WTC11 (cell line): ENCODE measurements around the gene EP400. TPM values are rescaled to one million over a fixed set of nuclear protein-coding genes. Genes with fewer than 3 reads are reported as not detected.

Experiments
- ATAC-seq: fragments of 200-7000 bp; cut with Tn5 transposase; 2 replicates; pipeline ENCODE4 v1.10.0; 2021; ENCODE audit warnings: mild to moderate bottlenecking, moderate library complexity
- CTCF ChIA-PET: fragments of 300-600 bp; sonication (Branson Sonifier 250); formaldehyde crosslinking; loops from one replicate; lab custom pipeline; 2021; ENCODE audit warnings: antibody characterized with exemption; lab: Charles Lee
- POLR2A ChIA-PET: fragments of 350-600 bp; sonication (Branson Sonifier 250); formaldehyde crosslinking; loops from one replicate; lab custom pipeline; 2021; ENCODE audit warnings: antibody characterized with exemption; lab: Charles Lee
- DNase-seq: peaks from one replicate; pipeline ENCODE4 v3.0.0; 2021; ENCODE audit warnings: low spot score
- H3K27ac Mint-ChIP-seq: 2 replicates; pipeline ENCODE4 v1.8.0; 2021; ENCODE audit warnings: mixed read lengths
- H3K27me3 Mint-ChIP-seq: 2 replicates; pipeline ENCODE4 v1.8.0; 2021; ENCODE audit warnings: low read depth, mild to moderate bottlenecking, moderate library complexity, mixed read lengths
- H3K36me3 Mint-ChIP-seq: 2 replicates; pipeline ENCODE4 v1.8.0; 2021; ENCODE audit warnings: mixed read lengths
- H3K4me1 Mint-ChIP-seq: 2 replicates; pipeline ENCODE4 v1.8.0; 2022; ENCODE audit warnings: mixed read lengths
- H3K4me3 Mint-ChIP-seq: 2 replicates; pipeline ENCODE4 v1.8.0; 2021; ENCODE audit warnings: mild to moderate bottlenecking, moderate library complexity, mixed read lengths
- H3K9me3 Mint-ChIP-seq: 2 replicates; pipeline ENCODE4 v1.8.0; 2021; ENCODE audit warnings: mixed read lengths
- ATF1 ChIP-seq: sonication (generic); formaldehyde crosslinking; IDR thresholded peaks from 2 replicates; pipeline ENCODE4 v1.8.1; 2023; ENCODE audit warnings: mild to moderate bottlenecking, moderate library complexity, missing genetic modification reagents
- CREB1 ChIP-seq: sonication (generic); formaldehyde crosslinking; IDR thresholded peaks from 2 replicates; pipeline ENCODE4 v1.8.0; 2023; ENCODE audit warnings: mild to moderate bottlenecking, missing genetic modification reagents
- CTCF ChIP-seq: fragments of 200-600 bp; IDR thresholded peaks from 2 replicates; pipeline ENCODE4 v1.8.0; 2022; ENCODE audit warnings: antibody characterized with exemption
- ESRRA ChIP-seq: sonication (generic); formaldehyde crosslinking; IDR thresholded peaks from 2 replicates; pipeline ENCODE4 v1.8.1; 2022; ENCODE audit warnings: mild to moderate bottlenecking, missing genetic modification reagents, borderline replicate concordance
- FOXK1 ChIP-seq: sonication (generic); formaldehyde crosslinking; IDR thresholded peaks from 2 replicates; pipeline ENCODE4 v1.8.0; 2022; ENCODE audit warnings: mild to moderate bottlenecking, moderate library complexity, missing genetic modification reagents
- MXD4 ChIP-seq: fragments of 250-450 bp; sonication (Bioruptor Pico); IDR thresholded peaks from 2 replicates; pipeline ENCODE4 v1.8.0; 2021; ENCODE audit warnings: mild to moderate bottlenecking, moderate library complexity, borderline replicate concordance
- MYBL2 ChIP-seq: sonication (generic); formaldehyde crosslinking; IDR thresholded peaks from 2 replicates; pipeline ENCODE4 v1.8.1; 2023; ENCODE audit warnings: mild to moderate bottlenecking, moderate library complexity, missing genetic modification reagents
- NR1H2 ChIP-seq: sonication (generic); formaldehyde crosslinking; IDR thresholded peaks from 2 replicates; pipeline ENCODE4 v1.9.0; 2021; ENCODE audit warnings: mild to moderate bottlenecking, moderate library complexity, missing genetic modification reagents
- OVOL2 ChIP-seq: fragments of 250-450 bp; sonication (Bioruptor Pico); IDR thresholded peaks from 2 replicates; pipeline ENCODE4 v1.9.0; 2021; ENCODE audit warnings: mild to moderate bottlenecking, borderline replicate concordance
- PRRX2 ChIP-seq: fragments of 250-450 bp; sonication (Bioruptor Pico); IDR thresholded peaks from 2 replicates; pipeline ENCODE4 v1.8.0; 2021; ENCODE audit warnings: mild to moderate bottlenecking
- ZBTB21 ChIP-seq: sonication (generic); formaldehyde crosslinking; IDR thresholded peaks from 2 replicates; pipeline ENCODE4 v1.8.1; 2023; ENCODE audit warnings: mild to moderate bottlenecking, missing genetic modification reagents, borderline replicate concordance
- ZMAT4 ChIP-seq: fragments of 250-450 bp; sonication (Bioruptor Pico); IDR thresholded peaks from 2 replicates; pipeline ENCODE4 v1.9.0; 2021; ENCODE audit warnings: mild to moderate bottlenecking
- ZNF121 ChIP-seq: sonication (generic); formaldehyde crosslinking; IDR thresholded peaks from 2 replicates; pipeline ENCODE4 v1.8.0; 2023; ENCODE audit warnings: missing genetic modification reagents
- ZNF219 ChIP-seq: sonication (generic); formaldehyde crosslinking; IDR thresholded peaks from 2 replicates; pipeline ENCODE4 v1.8.0; 2023; ENCODE audit warnings: missing genetic modification reagents, mild to moderate bottlenecking, borderline replicate concordance
- ZNF281 ChIP-seq: sonication (generic); formaldehyde crosslinking; IDR thresholded peaks from 2 replicates; pipeline ENCODE4 v1.8.0; 2023; ENCODE audit warnings: mild to moderate bottlenecking, missing genetic modification reagents
- ZNF396 ChIP-seq: fragments of 250-450 bp; sonication (Bioruptor Pico); IDR thresholded peaks from 2 replicates; pipeline ENCODE4 v1.8.0; 2021; ENCODE audit warnings: mild to moderate bottlenecking, moderate library complexity, borderline replicate concordance
- ZNF416 ChIP-seq: fragments of 250-450 bp; sonication (Bioruptor Pico); IDR thresholded peaks from 2 replicates; pipeline ENCODE4 v1.9.0; 2021; ENCODE audit warnings: mild to moderate bottlenecking, inconsistent platforms
- ZNF425 ChIP-seq: fragments of 250-450 bp; sonication (Bioruptor Pico); conservative IDR thresholded peaks from 2 replicates; pipeline ENCODE4 v1.9.0; 2021; ENCODE audit warnings: mild to moderate bottlenecking
- total RNA-seq: library from RNA; stranded (reverse); gene quantifications from 3 replicates; pipeline ENCODE4 v1.2.3, GENCODE V29; 2021
- TF ChIP-seq, protein P1 (sequence below): sonication (generic); formaldehyde crosslinking; IDR thresholded peaks from 2 replicates; pipeline ENCODE4 v1.8.1; 2023; ENCODE audit warnings: mild to moderate bottlenecking, moderate library complexity, missing genetic modification reagents
- TF ChIP-seq, protein P2 (sequence below): fragments of 250-450 bp; sonication (Bioruptor Pico); IDR thresholded peaks from 2 replicates; pipeline ENCODE4 v1.8.0; 2021; ENCODE audit warnings: mild to moderate bottlenecking
- TF ChIP-seq, protein P3 (sequence below): sonication (generic); formaldehyde crosslinking; IDR thresholded peaks from 2 replicates; pipeline ENCODE4 v1.8.1; 2022; ENCODE audit warnings: low read depth, mild to moderate bottlenecking, moderate library complexity, missing genetic modification reagents, borderline replicate concordance
- TF ChIP-seq, protein P4 (sequence below): sonication (generic); formaldehyde crosslinking; IDR thresholded peaks from 2 replicates; pipeline ENCODE4 v1.8.1; 2023; ENCODE audit warnings: mild to moderate bottlenecking, missing genetic modification reagents, moderate library complexity

Gene EP400
- total RNA-seq, 1 experiment from 2014 or later = 75.8 TPM

GRCh38 chr12:132083614-132083940, 133.8 kb downstream of the EP400 start:
- ChIA-PET POLR2A (no interaction called here), CTCF (no interaction called here)
- Mint-ChIP-seq H3K27me3 (peaks cover 4% of the 10 kb centered on the region; the same call in 1 of the 2 replicates), H3K4me1 (peaks cover 18% of the 10 kb centered on the region), H3K9me3 (0 out of 2 replicates have a peak, but pooled peaks cover 3% of the 10 kb centered on the region), H3K27ac (peak overlapping the region; percentile 22; the same call in 1 of the 2 replicates), H3K4me3 (peak overlapping the region; percentile 74), H3K36me3 (peaks cover 16% of the 10 kb centered on the region)
- ATAC-seq (0 out of 2 replicates have a peak, but pooled peaks have one; percentile 2), DNase-seq (no peak)
- TF ChIP-seq, protein P1, sequence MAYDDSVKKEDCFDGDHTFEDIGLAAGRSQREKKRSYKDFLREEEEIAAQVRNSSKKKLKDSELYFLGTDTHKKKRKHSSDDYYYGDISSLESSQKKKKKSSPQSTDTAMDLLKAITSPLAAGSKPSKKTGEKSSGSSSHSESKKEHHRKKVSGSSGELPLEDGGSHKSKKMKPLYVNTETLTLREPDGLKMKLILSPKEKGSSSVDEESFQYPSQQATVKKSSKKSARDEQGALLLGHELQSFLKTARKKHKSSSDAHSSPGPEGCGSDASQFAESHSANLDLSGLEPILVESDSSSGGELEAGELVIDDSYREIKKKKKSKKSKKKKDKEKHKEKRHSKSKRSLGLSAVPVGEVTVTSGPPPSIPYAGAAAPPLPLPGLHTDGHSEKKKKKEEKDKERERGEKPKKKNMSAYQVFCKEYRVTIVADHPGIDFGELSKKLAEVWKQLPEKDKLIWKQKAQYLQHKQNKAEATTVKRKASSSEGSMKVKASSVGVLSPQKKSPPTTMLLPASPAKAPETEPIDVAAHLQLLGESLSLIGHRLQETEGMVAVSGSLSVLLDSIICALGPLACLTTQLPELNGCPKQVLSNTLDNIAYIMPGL (CRISPR knock-in tag) = no peak
- TF ChIP-seq, protein P2, sequence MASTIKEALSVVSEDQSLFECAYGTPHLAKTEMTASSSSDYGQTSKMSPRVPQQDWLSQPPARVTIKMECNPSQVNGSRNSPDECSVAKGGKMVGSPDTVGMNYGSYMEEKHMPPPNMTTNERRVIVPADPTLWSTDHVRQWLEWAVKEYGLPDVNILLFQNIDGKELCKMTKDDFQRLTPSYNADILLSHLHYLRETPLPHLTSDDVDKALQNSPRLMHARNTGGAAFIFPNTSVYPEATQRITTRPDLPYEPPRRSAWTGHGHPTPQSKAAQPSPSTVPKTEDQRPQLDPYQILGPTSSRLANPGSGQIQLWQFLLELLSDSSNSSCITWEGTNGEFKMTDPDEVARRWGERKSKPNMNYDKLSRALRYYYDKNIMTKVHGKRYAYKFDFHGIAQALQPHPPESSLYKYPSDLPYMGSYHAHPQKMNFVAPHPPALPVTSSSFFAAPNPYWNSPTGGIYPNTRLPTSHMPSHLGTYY (CRISPR knock-in tag) = no peak
- TF ChIP-seq, protein P3, sequence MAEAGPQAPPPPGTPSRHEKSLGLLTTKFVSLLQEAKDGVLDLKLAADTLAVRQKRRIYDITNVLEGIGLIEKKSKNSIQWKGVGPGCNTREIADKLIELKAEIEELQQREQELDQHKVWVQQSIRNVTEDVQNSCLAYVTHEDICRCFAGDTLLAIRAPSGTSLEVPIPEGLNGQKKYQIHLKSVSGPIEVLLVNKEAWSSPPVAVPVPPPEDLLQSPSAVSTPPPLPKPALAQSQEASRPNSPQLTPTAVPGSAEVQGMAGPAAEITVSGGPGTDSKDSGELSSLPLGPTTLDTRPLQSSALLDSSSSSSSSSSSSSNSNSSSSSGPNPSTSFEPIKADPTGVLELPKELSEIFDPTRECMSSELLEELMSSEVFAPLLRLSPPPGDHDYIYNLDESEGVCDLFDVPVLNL (CRISPR knock-in tag) = no peak
- TF ChIP-seq ZNF121 (CRISPR knock-in tag) (no peak), ZNF281 (no peak), ZNF219 (no peak), CTCF (no peak), CREB1 (no peak), ZNF396 (CRISPR knock-in tag) (no peak), FOXK1 (CRISPR knock-in tag) (no peak), NR1H2 (CRISPR knock-in tag) (no peak), ZNF416 (CRISPR knock-in tag) (no peak), OVOL2 (no peak), ESRRA (CRISPR knock-in tag) (no peak)
- TF ChIP-seq, protein P4, sequence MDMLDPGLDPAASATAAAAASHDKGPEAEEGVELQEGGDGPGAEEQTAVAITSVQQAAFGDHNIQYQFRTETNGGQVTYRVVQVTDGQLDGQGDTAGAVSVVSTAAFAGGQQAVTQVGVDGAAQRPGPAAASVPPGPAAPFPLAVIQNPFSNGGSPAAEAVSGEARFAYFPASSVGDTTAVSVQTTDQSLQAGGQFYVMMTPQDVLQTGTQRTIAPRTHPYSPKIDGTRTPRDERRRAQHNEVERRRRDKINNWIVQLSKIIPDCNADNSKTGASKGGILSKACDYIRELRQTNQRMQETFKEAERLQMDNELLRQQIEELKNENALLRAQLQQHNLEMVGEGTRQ (CRISPR knock-in tag) = no peak

DNA sequence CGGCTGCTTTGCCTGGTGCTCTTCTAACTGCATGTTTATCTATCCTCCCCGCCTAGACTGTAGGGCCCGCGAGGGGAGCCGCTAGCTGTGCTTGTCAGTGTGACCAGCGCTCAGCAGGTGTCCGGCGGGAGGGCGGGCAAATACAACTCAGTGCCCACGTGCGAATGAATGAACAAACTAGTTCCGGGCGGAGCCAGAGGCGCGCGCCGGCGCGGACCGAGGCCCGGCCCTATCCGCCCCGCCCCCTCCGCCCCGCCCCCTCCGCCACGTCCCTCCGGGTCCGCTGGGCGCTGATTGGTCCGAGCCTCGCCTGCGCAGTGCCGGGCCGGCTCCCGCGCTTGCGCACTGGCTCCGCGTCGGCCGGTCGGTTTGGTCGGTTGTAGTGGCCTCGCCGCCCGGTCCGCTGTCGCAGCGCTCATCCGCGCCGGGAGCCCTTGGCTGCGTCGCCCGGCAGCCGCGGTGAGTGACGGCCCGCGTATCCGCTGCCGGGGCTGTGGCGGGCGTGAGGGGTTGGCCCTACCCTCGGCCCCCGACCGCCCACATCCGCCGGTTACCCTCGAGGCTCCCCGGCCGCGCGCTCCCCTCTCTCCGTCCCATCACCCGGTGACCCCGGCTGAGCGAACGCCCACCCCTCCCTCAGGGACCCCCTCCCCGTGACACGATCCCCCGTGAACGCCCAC, 134.3 kb downstream of the EP400 start:
- CTCF ChIA-PET = no interaction called here
- H3K4me1 Mint-ChIP-seq = peaks cover 18% of the 10 kb centered on the region
- H3K27me3 Mint-ChIP-seq = peaks cover 4% of the 10 kb centered on the region; the same call in 1 of the 2 replicates
- peak overlapping the region; percentile 22; the same call in 1 of the 2 replicates for H3K27ac Mint-ChIP-seq
- POLR2A ChIA-PET = no interaction called here
- ATAC-seq (peak; percentile 92), DNase-seq (peak; percentile 96)
- H3K4me3 Mint-ChIP-seq = peak overlapping the region; percentile 74
- H3K9me3 Mint-ChIP-seq = 0 out of 2 replicates have a peak, but pooled peaks cover 3% of the 10 kb centered on the region
- peaks cover 16% of the 10 kb centered on the region for H3K36me3 Mint-ChIP-seq
- no peak for TF ChIP-seq PRRX2 (CRISPR knock-in tag)
- TF ChIP-seq ZBTB21 (CRISPR knock-in tag) = no peak
- no peak for TF ChIP-seq ZMAT4 (CRISPR knock-in tag)
- TF ChIP-seq OVOL2 = no peak
- TF ChIP-seq MXD4 (CRISPR knock-in tag) = no peak
- TF ChIP-seq ATF1 (CRISPR knock-in tag) = peak; percentile 76; the same call in 1 of the 2 replicates
- no peak for TF ChIP-seq ZNF425 (CRISPR knock-in tag)
- TF ChIP-seq ZNF416 (CRISPR knock-in tag) = no peak
- TF ChIP-seq MYBL2 (CRISPR knock-in tag) = 0 out of 2 replicates have a peak, but pooled peaks have one; percentile 43
